ENCODE results near the gene IGSF22.

DNA sequence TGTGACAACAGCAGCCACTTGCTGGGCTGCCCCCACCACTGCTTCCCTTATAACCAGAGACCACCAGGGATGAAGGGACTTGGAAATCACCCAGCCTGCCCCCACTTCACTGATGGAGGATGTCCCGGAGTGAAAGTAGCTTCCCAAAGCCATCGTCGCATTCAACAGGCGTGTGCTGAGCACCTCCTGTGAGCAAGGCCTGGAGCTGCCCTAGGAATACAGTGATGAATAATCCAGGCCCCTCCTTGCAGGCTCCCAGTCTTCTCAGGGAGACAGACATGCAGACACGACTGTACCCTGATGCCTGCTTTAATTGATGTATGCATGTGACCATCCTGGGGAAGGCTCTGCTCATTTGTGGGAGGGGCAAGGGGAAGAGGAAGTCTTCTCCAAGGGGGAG lies 43.0 kb upstream of the IGSF22 start:
- no peak for TF ChIP-seq CTCF (IDR thresholded peaks at IDR 0.05)
- TF ChIP-seq POLR2A (IDR thresholded peaks at IDR 0.05): no peak

Measured in body of pancreas (tissue), 4 donors.